GM21737 (cell line): ENCODE data around the gene MRPS7.
"Not testable (repeated sequence)": the region's sequence is repeated elsewhere in the genome, so short reads cannot be mapped to it uniquely, and the experiment has no call there.

Experiments used
- ATAC-seq: cut with Tn5 transposase; IDR thresholded peaks from one replicate; pipeline ENCODE4 v1.9.1; 2021; ENCODE audit warnings: mild to moderate bottlenecking, moderate library complexity; ENCODE audit not compliant: unreplicated experiment

The MRPS7 gene

DNA sequence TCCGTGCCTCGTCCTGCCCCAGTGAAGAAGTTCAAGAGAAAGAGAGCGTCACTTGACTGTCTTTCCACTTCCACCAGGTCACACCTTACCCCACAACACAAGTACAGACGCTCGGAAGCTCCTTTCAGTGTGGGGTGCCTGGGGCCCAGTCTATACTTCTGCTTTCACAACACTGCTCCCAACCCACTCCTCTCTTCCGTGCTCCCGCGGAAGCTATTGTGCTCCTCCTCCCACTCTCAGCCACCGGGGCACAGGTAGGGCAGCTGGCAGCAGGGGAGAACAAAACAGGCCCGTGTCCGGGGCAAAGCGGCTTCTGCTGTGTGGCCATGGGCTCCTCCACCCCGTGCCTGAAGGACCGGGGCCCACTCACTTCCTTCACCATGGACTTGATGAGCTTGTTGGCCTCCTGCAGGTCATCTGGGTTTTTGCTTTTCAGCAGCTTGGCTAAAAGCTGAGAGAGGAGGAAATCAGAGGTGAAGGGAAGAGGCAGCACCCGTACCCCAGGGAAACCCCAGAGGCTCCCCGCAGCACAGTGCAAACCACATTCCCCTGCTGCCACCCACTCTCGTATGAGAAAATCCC is 19.1 kb upstream of the MRPS7 start:
- no peak for ATAC-seq

- no peak for ATAC-seq
These were observed 17.4 kb upstream of the MRPS7 start for GRCh38 chr17:75244133-75244866.

GRCh38 chr17:75245011-75245410 is 16.7 kb upstream of the MRPS7 start:
- no peak for ATAC-seq

DNA sequence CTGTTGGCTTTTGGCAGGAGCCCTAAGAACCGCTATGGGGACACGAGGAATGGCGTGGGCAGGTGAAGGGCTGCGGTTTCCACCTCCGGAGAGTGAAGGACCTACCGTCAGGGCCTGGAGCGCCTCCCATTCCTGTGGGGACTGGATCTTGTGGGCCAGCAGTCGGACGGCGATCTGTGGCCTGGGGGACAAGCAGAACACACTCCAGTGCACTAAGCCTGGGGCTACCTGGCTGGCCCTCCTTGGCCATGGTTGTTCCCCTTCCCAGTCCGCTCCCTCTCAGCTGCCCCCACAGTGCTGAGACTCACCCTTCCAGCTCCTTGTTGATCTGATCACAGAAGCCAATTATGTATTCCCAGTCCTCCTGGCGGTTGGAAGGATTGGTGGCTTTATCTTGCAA is 15.3 kb upstream of the MRPS7 start:
- ATAC-seq: no peak

GRCh38 chr17:75249564-75249963 is 12.1 kb upstream of the MRPS7 start:
- ATAC-seq: no peak

- ATAC-seq: peak; percentile 77
These were observed 11.6 kb upstream of the MRPS7 start for GRCh38 chr17:75250009-75250471.

DNA sequence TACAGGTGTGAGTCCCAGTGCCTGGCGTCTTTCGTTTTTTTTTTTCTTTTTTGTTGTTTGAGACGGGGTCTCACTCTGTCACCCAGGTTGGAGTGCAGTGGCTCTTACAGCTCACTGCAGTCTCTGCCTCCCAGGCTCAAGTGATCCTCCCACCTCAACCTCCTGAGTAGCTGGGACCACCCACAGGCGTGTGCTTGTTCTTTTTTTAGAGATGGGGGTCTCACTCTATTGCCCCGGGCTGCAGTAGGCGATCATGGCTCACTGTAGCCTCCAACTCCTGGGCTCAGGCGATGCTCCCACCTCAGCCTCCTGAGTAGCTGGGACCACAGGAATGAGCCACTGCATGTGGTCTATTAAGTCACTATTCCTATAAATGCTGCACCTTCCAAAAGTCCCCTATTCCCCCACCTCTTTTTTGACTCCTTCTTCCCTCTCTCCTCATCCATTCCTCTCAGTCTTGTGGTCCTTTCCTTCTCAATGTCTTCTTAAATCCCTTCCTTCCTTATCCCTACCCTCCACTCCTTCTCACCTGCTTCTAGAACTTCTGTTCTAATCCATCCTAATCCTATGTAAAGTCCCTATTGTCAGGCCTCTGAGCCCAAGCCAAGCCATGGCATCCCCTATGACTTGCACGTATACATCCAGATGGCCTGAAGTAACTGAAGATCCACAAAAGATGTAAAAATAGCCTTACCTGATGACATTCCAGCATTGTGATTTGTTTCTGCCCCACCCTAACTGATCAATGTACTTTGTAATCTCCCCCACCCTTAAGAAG is 9.5 kb upstream of the MRPS7 start:
- no peak for ATAC-seq

GRCh38 chr17:75255954-75256698 is 5.6 kb upstream of the MRPS7 start:
- not testable (repeated sequence) for ATAC-seq

GRCh38 chr17:75257228-75257627 is 4.5 kb upstream of the MRPS7 start:
- ATAC-seq: not testable (repeated sequence)

GRCh38 chr17:75260641-75261335 is 891 bp upstream of the MRPS7 start:
- peak; percentile 20 for ATAC-seq

- peak; percentile 4 for ATAC-seq
These were observed 480 bp downstream of the MRPS7 start for GRCh38 chr17:75262112-75262606.

- ATAC-seq: no peak
These were observed 1.4 kb downstream of the MRPS7 start for GRCh38 chr17:75263055-75263454.

DNA sequence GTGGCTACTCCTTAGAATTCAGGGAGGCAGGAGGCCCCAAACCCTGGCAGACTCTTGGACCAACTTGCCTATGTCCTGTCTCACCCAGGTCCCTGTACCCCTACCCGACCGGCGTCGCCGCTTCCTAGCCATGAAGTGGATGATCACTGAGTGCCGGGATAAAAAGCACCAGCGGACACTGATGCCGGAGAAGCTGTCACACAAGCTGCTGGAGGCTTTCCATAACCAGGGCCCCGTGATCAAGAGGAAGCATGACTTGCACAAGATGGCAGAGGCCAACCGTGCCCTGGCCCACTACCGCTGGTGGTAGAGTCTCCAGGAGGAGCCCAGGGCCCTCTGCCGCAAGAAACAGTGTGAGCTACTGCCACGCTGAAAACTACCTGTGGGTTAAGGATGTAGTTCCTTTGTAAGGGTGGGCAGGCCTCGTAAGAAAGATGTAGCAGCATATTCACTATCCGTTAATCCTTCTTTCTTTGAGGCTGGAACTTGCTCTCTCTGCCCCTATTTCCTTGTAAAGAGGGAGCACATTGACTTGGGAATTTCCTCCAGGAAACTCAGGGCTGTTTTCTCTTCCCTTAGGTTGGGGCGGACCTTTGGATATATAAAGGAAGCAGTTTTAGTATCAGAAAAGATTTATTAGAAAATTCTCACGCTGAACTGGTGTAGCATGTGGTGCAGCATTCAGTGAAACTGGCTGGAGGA is 4.1 kb downstream of the MRPS7 start:
- ATAC-seq: no peak

DNA sequence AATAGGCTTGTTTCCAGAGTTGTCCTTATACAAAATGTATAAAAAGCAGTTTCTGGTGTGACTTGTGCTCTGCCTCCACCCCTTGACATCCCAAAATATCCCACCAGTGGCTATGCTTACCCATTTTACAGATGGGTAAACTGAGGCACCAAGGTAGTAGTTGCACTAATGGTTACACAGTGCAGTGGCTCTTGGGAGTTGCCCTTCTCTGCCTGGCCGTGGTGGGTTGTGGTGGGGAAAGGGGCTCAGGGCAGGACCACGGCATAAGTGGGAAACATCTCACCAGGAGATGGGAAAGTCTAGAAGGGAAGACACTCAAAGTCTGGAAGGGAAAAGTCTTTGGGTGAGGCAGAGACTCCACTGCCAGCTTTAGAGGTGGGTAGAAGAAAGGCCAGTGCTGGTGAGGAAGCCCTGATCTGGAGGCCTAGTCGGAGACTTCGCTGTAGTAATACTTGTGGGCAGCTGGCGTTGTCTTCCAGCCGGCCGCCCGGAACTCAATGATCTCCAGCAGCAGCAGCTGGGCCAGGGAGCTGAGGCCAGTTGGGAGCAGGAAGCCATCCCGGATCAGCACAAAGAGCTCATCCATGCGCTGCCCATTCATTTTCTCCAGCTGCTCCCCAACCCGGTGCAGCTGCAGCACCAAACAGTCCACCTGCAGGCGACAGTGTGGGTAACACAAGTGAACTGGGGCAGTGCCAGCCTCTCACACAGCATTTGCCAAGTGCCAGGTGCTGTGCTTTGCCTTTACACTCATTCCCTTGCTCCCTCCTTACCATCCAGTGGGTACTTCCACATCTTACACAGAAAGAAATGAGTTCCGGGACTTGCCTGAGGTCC is 4.9 kb downstream of the MRPS7 start:
- ATAC-seq: no peak

- ATAC-seq: no peak
These were observed 5.4 kb downstream of the MRPS7 start for GRCh38 chr17:75267153-75267410.

DNA sequence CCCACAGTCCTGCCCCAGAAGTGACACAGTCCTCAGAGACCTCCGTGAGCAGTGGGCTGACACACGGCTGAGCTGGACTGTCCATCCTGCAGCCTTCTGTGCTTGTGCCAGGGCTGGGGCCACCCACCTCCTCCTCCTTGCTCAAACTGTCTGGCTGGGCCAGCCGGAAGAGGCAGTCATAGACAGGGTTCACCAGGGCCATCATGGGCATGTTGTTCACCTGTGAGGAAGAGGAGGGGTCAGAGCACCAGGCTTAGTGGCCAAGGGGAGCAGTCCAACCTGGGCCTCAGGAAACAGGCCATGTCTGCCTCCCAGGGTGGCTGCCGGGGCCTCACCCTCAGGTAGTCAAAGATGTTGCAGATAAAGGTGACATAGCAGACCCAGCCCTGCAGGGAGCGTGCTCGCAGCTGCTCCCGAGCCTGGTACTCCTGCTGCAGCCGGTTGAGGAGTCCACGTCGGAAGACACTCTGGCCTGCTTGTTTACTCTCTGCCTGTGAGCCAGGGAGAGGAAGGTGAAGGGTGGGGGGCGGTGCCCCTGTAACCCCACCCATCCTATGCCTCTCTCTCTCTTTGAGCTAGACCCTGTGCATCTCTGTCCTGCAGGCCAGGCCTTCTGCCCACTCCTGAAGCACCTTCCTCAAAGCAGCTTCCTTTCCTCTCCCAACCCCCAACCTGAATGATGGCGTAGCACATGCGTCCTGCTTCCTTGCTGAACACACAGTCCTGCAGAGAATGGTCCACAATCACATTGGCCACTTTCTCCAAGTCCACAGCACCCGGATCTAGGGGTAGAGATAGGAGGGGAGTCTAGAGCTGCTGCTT is 5.9 kb downstream of the MRPS7 start:
- ATAC-seq: no peak

DNA sequence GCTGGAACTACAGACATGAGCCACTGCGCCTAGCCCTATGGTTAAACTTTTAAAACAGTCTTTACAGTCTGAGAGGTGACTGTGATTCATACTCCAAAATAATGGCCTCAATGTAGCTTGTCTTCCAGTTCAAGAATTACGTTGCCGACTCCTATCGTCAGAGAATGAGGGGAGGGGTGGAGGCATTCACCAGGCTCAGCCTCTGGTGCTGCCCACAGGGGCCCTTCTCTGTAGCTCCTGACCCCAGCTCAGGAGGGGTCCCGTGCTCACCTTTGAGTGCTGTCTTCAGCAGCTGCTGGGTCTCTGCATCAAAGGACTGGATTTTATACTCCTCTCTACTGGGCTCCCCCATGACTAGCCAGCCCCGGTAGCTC is 8.2 kb downstream of the MRPS7 start:
- no peak for ATAC-seq

DNA sequence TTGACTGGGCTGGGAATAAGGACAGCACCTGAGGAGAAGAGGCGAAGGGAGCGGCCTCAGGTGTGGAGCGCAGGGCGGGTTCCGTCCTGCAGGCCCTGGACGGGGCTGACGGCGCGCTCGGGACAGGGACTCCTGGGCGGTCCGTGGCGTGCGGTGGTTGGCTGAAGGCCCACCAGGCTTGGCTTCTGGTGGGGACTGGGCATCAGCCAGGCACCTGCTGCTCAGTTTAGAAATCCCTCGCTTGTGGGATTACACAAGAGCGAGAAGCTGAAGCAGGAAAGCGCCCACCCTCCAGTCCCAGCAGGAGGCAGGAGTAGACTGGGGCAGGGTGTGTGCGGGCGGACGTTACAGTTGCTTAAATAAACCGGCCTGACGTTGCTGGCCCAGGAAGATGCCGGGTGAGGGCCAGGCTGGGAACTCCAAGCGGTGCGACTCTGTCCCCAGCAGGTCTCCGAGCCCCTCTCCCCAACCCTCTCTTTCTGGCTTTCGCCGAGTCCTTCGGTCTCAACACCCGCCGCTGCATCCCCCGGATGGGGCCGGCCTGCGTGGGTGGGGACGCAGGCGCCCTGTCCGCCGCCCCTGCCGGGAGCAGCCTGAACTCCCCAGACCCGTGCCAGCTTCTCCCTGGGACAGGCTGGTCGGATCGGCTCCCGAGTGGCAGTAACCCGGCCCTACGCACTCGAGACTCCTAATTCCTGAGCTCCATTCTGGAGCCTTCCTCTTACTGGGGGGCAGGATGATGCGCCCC is 8.7 kb downstream of the MRPS7 start:
- ATAC-seq: peak; percentile 28
